Neural progenitor cell (in vitro differentiated cells): ENCODE results near the gene SNX8.

Source experiments
- EZH2 ChIP-seq: fragments of 200-600 bp; sonication (generic); IDR thresholded peaks from 2 replicates; pipeline ENCODE4 v1.6.1; 2017; ENCODE audit warnings: antibody characterized with exemption, mild to moderate bottlenecking, moderate library complexity
- TF ChIP-seq, protein P1 (sequence below): fragments of 200-600 bp; sonication (generic); IDR thresholded peaks from 2 replicates; pipeline ENCODE4 v1.5.1; 2017; ENCODE audit warnings: antibody characterized with exemption, mild to moderate bottlenecking

DNA sequence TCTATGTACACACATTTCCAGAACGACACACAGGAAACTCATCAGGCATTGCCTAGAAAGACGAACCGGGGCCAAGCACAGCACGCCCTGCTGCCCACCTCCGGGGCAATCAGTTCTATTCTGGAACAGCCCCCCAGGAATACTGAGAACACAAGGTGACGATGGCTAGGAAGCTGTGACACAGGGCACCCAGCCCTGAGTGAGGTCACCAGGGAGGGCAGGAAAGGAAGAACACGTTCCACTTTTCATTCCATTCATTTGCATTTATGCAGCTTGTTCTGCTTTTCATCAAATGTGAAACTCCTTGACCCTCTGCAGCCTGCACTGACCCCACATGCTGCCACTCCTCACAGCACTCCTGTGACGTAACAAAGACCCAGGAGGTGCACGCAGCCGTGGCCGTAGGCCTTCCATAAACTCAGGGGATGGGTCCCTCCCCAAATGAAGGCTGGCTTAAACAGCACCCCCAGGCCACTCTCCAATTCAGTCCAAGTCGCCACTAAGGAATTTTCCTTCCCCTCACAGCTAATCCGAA is 110.4 kb downstream of the SNX8 start:
- TF ChIP-seq, protein P1, sequence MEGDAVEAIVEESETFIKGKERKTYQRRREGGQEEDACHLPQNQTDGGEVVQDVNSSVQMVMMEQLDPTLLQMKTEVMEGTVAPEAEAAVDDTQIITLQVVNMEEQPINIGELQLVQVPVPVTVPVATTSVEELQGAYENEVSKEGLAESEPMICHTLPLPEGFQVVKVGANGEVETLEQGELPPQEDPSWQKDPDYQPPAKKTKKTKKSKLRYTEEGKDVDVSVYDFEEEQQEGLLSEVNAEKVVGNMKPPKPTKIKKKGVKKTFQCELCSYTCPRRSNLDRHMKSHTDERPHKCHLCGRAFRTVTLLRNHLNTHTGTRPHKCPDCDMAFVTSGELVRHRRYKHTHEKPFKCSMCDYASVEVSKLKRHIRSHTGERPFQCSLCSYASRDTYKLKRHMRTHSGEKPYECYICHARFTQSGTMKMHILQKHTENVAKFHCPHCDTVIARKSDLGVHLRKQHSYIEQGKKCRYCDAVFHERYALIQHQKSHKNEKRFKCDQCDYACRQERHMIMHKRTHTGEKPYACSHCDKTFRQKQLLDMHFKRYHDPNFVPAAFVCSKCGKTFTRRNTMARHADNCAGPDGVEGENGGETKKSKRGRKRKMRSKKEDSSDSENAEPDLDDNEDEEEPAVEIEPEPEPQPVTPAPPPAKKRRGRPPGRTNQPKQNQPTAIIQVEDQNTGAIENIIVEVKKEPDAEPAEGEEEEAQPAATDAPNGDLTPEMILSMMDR = no peak
- TF ChIP-seq EZH2 = no peak
